HEK293 (cell line): Measurements from ENCODE around the gene IDNK.

ENCODE experiments used
- CTCF ChIP-seq: fragments of 450-650 bp; formaldehyde crosslinking; IDR thresholded peaks from 2 replicates; pipeline ENCODE4 v1.5.1; 2016; ENCODE audit warnings: missing biosample characterization, missing genetic modification characterization
- KLF9 ChIP-seq: fragments of 450-650 bp; formaldehyde crosslinking; IDR thresholded peaks from 2 replicates; pipeline ENCODE4 v1.5.1; 2016; ENCODE audit warnings: missing biosample characterization, missing genetic modification characterization, low read depth
- PATZ1 ChIP-seq: fragments of 450-650 bp; formaldehyde crosslinking; IDR thresholded peaks from 2 replicates; pipeline ENCODE4 v1.5.1; 2016; ENCODE audit warnings: missing biosample characterization, missing genetic modification characterization
- PBX3 ChIP-seq: sonication (generic); formaldehyde crosslinking; IDR thresholded peaks from 2 replicates; pipeline ENCODE4 v1.8.1; 2022; ENCODE audit warnings: mild to moderate bottlenecking, moderate library complexity, missing genetic modification reagents
- TRIM28 ChIP-seq: IDR thresholded peaks from 2 replicates; pipeline ENCODE4 v1.6.1; 2011; ENCODE audit warnings: low read length, control low read depth, borderline replicate concordance
- ZBTB7A ChIP-seq: fragments of 450-650 bp; formaldehyde crosslinking; IDR thresholded peaks from 2 replicates; pipeline ENCODE4 v1.5.1; 2016; ENCODE audit warnings: low read depth, missing biosample characterization, missing genetic modification characterization
- ZIC2 ChIP-seq: fragments of 450-650 bp; formaldehyde crosslinking; IDR thresholded peaks from 2 replicates; pipeline ENCODE4 v1.5.1; 2016; ENCODE audit warnings: missing biosample characterization, missing genetic modification characterization
- ZNF404 ChIP-seq: fragments of 450-650 bp; formaldehyde crosslinking; IDR thresholded peaks from 2 replicates; pipeline ENCODE4 v1.5.1; 2017; ENCODE audit warnings: missing biosample characterization, missing genetic modification characterization
- ZNF433 ChIP-seq: fragments of 450-650 bp; formaldehyde crosslinking; IDR thresholded peaks from 2 replicates; pipeline ENCODE4 v1.5.1; 2016; ENCODE audit warnings: missing biosample characterization, missing genetic modification characterization, low read depth
- ZNF624 ChIP-seq: fragments of 450-650 bp; formaldehyde crosslinking; IDR thresholded peaks from 2 replicates; pipeline ENCODE4 v1.5.1; 2017; ENCODE audit warnings: missing biosample characterization, missing genetic modification characterization
- ZNF707 ChIP-seq: fragments of 450-650 bp; formaldehyde crosslinking; IDR thresholded peaks from 2 replicates; pipeline ENCODE4 v1.5.1; 2016; ENCODE audit warnings: missing biosample characterization, missing genetic modification characterization
- ZSCAN30 ChIP-seq: fragments of 450-650 bp; IDR thresholded peaks from 2 replicates; pipeline ENCODE4 v1.5.1; 2018; ENCODE audit warnings: missing biosample characterization, mild to moderate bottlenecking, missing genetic modification characterization, moderate library complexity

DNA sequence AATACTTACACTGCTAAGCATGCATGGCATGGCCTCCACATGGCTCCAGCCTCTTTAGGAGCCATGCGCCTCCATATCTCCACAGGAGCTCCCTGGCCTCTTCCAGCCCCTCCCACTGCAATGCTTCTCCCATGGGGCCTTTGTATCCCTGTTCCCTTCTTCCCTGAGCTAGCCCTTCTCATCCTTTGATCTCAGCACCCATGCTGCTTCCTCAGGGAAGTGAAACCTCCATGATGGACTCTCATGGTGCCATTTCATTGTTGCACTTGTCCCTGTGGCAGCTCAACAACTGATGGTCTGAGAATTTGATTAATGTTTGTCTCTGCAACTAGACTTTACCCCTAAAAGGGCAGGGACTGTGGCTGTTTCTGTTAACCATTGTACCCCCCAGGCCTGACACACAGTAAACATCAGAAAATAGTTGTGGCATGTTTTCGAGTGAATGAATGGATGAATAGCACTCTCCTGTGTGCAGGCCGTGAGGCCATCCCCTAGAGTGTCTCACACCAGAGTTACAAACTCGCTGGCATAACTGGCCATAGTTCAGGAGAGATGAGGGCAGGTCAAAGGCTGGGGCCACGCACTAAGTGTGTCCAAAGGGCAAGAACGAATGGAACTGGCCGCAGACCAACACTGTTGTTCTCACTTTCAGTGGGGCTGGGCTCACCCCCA lies 6.6 kb downstream of the IDNK start:
- TF ChIP-seq ZNF404 (no peak), ZNF707 (tag by site-specific recombination) (no peak), PATZ1 (tag by site-specific recombination) (no peak), ZIC2 (tag by site-specific recombination) (no peak), ZNF433 (tag by site-specific recombination) (no peak), ZNF624 (no peak), TRIM28 (no peak), ZBTB7A (no peak), CTCF (no peak), PBX3 (no peak), ZSCAN30 (tag by site-specific recombination) (no peak), KLF9 (tag by site-specific recombination) (no peak)
